OCI-LY1 (cell line): ENCODE data around the gene CBR4.

Source experiments
- CTCF ChIP-seq: fragments of 200-600 bp; sonication (generic), shearing (Covaris generic); IDR thresholded peaks from 2 replicates; pipeline ENCODE4 v1.5.1; 2017; ENCODE audit warnings: mild to moderate bottlenecking, antibody characterized with exemption, low read length, moderate library complexity, mixed read lengths
- EZH2 ChIP-seq: fragments of 200-600 bp; sonication (generic), shearing (Covaris generic); IDR thresholded peaks from 2 replicates; pipeline ENCODE4 v1.8.0; 2017; ENCODE audit warnings: borderline replicate concordance, mixed run types, mild to moderate bottlenecking, antibody characterized with exemption, low read length, moderate library complexity, mixed read lengths

GRCh38 chr4:169032194-169032593, 22.1 kb upstream of the CBR4 start:
- no peak for TF ChIP-seq EZH2
- no peak for TF ChIP-seq CTCF
